GM19468 (cell line): ENCODE measurements around the gene FREY1.

Source experiments
- ATAC-seq: cut with Tn5 transposase; IDR thresholded peaks from one replicate; pipeline ENCODE4 v1.9.1; 2021; ENCODE audit warnings: mild to moderate bottlenecking, moderate library complexity, moderate number of reproducible peaks; ENCODE audit not compliant: unreplicated experiment; ENCODE audit errors: extremely low read depth

FREY1 gene

DNA sequence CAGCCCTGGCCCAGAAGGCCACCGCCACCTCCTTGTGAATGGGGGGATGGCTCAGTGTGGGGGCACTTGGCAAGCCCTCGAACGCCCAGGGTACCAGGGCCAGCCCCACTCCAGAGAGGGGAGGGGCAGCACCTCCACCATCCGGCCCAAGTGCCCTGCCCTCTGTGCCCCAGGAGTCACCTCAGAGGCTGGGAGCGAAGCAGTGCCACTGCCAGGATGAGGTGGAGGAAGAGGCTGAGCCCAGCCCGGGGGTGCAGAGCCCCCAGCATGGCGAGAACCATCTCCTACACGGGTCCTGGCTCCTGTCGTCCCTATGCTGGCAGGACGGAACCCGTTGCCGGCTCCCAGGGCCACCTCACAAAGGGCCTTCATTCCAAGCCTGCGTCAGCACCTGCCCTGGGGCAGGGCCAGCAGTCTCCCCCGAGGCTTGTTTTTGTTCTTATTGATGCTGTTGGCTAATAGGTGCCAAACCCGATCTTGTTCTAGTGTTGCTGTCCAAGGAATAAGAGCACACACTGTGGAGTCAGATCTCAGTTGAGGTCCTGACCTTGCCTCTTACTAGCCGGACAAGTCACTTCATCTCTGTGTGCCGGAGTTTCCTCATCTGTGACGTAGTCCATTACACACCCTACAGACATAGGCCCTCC lies at the start of gene FREY1:
TSS of gene FREY1 (minus strand) at position 307 of the 647 bp plus-strand sequence. CDS start at position 281, 26 bp downstream.
- ATAC-seq, result no peak

GRCh38 chr11:45949992-45950407 lies 42.9 kb upstream of the FREY1 start:
- no peak for ATAC-seq

DNA sequence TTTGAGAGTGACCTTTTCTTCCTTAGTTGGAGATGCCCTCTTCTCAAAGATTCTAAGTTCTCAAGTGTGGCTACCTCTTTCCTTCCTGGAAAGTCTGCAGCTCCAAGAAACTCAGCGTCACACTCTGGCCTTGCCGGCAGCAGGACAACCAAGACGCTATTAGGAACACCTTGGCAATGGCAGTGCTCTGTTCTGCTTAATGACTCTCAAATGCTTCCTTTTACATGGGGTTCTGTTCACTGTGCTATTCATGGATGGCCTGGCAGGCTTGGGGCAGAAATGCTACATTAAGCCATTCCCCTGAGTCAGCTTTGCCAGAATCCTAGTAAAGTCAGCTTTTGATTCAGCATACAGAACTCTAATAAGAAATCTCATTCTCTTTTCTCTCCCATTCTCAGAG lies 41.3 kb upstream of the FREY1 start:
- no peak for ATAC-seq

DNA sequence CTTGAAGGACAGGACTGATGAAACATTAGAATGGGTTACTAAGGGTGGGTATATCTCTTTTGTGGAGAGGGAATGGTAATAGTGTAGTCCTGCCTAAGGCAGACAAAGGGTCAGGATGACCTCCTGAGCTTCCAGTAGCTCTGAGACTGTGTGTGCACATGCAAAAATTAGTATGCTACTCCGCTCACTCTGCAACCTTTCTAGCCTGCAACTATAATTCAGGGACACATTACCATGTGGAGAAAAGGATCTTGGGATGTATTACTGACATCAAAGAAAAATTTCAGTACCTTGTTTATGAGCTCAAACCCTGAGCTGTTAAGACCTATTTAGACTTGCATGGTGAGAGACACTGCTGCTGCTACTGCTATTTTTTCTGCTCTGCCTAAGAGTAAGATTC lies 40.8 kb upstream of the FREY1 start:
- ATAC-seq, result no peak

- ATAC-seq, result no peak
Measured at GRCh38 chr11:45945397-45945999, 38.4 kb upstream of the FREY1 start.

DNA sequence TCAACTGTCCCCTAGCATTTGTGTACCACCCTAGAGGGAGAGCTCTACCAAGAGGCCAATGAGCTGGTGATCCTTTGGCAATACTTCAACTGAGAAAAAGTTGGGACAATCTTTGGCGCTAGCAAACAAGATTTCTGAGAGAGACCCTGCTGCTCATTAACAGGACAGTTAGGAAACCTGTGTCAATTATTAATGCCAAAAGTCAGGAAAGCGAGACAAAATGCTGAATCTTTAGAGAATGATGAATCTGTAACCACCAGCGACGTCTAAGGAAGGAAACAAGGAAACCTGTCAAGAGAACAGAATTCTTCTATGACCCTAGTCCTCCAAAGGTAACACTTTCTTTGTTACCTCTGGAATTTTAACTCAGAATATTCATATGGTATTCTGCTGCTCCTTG lies 35.3 kb upstream of the FREY1 start:
- ATAC-seq, result no peak

GRCh38 chr11:45941285-45941684 lies 34.2 kb upstream of the FREY1 start:
- no peak for ATAC-seq

DNA sequence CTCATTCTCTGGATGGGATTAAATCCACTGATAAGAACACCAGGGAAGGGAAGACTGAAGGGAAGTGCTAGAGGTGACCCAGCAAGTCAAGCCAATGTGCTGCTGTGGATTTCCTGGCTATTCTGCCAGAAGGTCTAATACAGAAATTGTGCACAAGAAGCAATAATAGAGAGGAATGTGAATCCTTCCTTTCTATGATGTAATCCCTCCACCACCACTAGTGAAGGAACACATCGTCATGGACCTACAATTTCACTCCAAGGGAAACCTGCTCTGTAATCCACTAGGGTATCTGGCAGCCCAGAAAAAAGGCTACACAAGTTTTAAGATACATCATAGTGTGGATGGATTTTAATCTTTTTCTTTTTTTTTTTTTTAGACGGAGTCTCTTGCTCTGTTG lies 32.8 kb upstream of the FREY1 start:
- no peak for ATAC-seq

DNA sequence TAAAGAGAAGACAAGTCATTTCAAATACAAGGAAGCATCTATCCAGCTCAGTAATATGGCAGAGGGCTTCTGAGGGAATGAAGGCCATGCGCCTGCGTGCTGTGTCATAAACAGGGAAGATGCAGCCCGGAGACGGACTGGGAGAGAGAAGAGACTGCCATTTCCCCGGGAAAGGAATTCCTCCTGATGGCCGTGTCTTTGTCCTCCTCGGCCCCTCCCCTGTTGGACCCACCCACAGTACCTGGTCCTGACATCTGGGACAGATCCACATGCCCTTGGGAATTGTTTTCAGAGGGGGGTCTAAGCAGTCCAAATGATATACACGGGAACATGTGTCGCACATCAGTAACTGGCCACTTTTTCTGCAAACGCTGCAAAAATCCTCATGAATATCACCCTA lies 30.8 kb upstream of the FREY1 start:
- no peak for ATAC-seq

- ATAC-seq, result no peak
Measured at GRCh38 chr11:45936511-45937054, 29.5 kb upstream of the FREY1 start.

DNA sequence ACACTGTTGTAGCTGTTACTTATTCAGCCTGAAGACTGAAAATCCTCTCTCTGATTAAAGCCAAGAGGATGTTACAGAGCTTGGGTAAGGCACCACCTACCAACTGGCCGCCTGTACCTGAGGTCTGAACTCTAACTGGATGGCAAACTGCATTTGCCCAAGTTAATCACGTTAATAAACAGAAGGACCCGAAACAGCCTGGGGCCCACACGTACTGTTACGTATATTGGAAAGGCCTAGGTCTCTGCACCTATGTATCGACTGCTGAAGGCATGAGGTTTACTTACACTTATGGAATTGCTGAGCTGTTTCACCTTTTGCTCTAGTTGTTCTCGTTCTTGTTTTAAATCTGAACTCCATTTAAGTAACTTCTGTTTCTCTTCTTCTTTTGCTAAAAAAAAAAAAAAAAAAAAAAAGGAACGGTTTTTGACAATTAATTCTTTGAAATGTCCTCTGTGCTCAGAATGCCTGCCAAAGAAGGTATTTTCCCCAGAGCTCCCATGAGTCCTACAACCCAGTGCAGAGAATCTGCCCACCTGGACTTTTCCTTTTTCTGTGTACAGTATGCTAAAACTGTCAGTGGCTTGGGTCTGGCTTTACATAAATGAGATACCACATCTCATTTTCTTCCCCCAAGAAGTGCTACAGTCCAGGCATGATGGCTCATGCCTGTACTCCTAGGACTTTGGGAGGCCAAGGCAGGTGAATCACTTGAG lies 28.4 kb upstream of the FREY1 start:
- ATAC-seq, result no peak

- ATAC-seq, result no peak
Measured at GRCh38 chr11:45934580-45935318, 27.7 kb upstream of the FREY1 start.

DNA sequence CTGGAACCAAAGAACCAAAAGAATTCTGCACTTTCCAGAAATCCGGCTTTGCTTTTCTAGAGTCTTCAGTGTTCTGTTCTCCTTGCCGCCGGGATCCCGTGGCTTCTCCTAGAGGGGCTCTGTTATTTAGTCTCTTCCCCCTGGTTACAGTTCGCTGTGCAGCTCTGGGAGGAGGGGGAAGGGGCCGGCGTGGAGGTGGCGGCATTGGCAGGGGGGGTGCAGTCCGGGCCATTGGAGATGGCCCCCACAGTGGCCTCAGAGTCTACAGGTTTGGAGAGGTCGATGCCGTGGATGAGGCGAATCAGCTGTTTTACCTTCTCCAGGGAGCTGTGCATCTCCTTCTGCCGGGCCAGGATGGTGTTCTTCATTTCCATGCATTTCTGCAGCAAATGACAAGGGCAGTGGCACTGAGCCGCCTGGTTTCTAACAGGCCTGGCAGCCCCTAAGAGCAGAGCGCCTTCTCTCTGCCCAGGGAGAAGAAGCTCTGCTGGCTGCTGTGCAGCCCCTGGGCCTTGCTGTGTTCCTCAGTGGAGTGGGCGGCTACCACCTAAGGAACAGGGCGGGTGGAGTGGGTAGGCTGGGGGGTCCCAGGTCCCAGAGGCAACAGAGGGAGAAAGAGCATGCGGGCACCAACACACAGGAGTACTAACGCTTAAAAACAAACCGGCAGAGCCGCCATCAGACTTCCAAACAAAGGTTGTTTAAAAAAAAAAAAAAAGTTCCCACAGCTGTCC lies 26.9 kb upstream of the FREY1 start:
- no peak for ATAC-seq

DNA sequence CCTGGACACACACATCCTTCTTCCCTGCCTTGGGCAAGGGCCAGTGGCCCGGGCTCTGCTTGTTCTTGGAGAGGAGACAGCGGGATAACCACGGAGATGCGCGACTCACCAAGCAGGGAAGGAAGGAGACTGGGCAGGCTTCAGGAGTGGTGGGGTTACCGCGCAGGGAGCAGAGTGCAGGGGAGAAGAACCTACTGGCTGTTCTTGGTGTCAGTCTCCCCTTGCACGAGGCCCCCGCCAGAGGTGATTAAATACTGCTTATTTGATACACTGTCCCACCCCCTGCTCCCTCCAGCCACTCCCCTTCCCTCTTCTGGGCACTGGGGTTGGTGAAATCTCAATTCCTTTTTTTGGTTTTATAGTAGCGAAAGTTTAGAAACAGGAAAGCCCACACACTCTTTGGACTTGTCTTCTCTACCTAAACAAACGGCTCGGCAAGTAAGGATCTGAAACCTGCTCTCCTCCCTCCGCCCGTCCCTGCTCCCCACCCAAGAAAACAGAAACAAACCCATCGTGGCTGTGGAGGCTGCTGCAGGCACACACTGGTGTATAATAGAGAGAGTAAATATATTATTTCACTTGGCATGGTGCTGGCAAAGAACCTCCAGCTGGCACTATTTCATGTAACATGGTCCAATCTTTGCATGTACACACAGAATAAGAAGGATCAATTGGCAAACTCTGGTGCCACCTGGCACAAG lies 26.2 kb upstream of the FREY1 start:
- ATAC-seq, result no peak

DNA sequence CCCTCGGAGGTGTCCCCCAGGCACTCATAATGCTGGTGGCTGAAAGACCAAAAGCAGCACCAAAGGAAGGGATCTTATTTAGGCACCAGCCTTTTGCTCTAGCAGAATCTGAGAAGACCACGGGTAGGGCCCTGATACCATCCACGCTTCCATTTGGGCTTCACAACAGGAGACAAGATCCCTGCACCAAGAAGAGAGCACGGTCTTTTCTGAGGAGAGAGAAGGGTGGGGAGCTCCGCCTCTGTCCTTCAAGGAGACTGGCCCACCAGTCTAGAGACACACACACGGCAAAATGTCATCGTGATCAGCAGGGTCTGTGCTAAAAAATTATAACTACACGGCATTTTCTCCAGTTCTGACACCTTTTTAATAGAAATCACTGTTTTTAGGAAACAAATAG lies 25.1 kb upstream of the FREY1 start:
- no peak for ATAC-seq

DNA sequence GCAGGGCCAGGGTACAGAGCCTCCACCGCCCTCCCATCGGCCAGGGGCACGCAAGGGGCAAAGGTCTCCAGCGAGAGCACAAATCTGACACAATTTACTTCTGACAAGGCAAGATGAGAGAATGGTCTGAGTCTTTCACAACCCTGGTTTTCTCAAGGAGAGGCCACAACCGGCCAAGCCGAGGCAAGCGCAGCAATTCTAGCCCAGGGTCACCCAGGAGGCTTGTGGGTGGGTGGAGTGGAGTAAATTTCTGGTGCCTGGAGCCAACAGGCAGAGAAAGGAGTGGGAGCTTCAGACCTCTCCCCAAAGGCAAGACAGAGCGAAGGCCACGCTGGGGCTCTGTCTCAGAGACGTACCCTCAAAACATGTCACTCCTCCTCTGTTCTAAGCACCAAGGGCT lies 24.7 kb upstream of the FREY1 start:
- no peak for ATAC-seq

- ATAC-seq, result no peak
Measured at GRCh38 chr11:45930951-45931570, 24.0 kb upstream of the FREY1 start.

DNA sequence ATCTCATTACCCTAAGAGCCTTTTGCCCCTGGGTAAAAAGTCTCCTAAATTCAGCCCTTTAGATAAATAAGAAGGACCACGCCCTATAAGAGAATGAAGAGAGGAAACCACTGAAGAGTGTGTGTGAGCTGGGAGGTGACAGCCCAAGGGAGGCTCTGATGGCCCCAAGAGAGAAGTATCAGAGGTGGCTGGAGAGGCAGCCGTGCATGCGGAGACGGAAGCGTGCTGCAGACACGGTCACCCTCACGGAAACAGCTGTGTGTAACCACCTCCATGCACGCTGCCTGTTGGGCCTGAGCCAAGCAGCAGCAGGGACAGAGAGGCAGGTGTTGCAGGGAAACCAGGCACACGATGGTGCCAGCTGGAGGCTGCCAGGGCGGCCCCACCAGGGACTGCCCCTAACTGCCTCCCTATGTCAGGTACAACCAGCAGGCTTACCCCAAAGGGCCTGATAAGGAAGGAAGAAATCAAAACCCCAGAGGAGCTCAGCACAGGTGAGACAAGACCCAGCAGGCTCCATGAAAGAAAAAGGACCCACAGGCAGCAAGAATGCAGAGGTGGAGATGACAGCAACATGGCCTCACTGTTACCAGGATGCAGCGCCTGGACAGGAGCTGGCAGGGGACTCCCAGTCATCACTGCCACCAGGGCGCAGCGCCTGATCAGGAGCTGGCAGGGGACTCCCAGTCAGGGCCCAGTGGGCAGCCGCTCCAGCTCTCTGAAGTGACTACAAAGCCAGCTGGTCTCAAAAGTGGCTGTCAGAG lies 23.1 kb upstream of the FREY1 start:
- peak; percentile 98 for ATAC-seq
